GM19043 (cell line): ENCODE measurements around the gene CLASP2.
"Not testable (repeated sequence)": the region's sequence is repeated elsewhere in the genome, so short reads cannot be mapped to it uniquely, and the experiment has no call there.

Source experiments
- ATAC-seq: cut with Tn5 transposase; IDR thresholded peaks from one replicate; pipeline ENCODE4 v1.9.1; 2021; ENCODE audit warnings: low read depth; ENCODE audit not compliant: unreplicated experiment

CLASP2 gene

GRCh38 chr3:33461097-33461496, 257.0 kb downstream of the CLASP2 start:
- ATAC-seq, result no peak

DNA sequence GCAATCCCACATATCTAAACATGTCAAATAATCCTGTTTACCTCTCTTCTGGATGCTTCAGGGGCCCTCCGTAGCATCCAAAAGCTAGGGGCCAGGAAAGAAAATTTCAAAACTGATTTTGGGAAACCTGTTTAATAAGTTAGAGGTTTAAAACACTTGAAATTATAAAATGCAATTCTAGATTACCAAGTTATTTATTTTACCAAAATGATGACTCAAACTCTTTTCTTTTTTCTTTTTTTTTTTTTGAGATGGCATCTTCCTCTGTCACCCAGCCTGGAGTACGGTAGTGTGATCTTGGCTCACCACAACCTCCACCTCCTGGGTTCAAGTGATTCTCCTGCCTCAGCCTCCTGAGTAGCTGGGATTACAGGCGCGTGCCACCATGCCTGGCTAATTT, 258.5 kb downstream of the CLASP2 start:
- ATAC-seq, result not testable (repeated sequence)

DNA sequence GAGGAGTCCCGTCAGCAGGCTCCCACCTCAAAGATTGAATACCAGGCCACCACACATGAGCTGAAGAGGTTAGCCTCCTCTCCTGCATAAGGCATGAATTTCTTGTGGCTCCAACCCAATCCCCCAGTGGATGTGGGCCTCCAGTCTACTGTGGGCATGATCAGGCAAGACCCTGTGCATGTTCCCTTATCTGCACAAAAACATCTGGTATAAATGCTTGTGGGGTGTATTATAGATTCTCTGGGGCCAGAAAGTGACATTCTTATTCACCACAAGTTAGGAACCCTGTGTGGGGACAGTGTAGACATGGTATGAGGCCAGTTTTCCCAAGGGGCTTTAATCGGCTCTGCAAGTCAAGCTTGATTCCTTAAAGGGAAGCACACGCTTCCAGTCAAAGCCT, 259.6 kb downstream of the CLASP2 start:
- no peak for ATAC-seq

- no peak for ATAC-seq
These were observed 261.3 kb downstream of the CLASP2 start for GRCh38 chr3:33456756-33457155.

DNA sequence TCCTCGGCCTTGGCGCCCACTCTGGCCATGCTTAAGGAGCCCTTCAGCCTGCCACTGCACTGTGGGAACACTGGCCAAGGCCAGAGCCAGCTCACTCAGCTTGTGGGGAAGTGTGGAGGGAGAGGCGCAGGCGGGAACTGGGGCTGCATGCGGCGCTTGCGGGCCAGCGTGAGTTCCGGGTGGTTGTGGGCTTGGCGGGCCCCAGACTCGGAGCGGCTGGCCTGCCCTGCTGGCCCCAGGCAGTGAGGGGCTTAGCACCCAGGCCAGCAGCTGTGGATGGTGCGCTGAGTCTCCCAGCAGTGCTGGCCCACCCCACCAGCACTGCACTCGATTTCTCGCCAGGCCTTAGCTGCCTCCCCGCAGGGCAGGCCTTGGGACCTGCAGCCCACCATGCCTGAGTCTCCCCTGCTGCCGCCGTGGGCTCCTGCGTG, 264.7 kb downstream of the CLASP2 start:
- no peak for ATAC-seq

DNA sequence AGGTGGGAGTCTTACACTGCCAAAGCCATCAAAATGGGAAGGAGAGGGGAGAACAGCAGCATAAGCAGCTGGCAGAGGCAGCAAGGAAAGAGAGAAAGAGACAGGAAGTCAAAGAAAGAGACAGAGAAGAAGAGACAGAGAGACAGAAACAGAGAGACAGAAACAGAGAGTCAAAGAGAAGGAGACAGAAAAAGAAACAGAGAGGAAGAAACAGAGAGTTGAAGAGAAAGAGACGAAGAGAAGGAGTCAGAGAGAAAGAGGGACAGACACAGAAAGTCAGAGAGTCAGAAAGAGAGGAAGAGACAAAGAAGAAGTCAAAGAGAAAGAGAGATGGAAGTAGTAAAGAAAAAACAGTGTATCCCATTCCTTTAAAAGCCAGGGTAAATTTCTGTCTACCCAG, 266.1 kb downstream of the CLASP2 start:
- not testable (repeated sequence) for ATAC-seq

- ATAC-seq, result no peak
These were observed 270.1 kb downstream of the CLASP2 start for GRCh38 chr3:33447958-33448357.

DNA sequence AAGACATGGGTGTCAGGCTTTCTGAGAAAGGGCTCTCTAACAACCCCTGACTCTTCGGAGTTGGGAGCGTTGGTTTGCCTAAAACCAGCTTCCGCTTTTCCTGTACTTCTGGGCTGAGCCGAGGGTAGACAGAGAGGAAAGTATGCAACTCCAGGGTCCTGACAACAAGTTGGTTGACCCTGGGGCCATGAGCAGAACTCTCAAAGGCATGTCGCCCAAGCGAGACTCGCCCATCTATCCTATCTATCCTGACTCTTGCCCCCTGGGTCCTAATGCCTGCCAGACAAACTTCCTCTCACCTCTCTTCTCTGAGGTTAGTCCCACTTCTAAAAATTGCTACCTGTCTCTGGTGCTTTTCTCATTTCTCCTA, 270.8 kb downstream of the CLASP2 start:
- ATAC-seq, result not testable (repeated sequence)
